Stimulated activated CD8-positive, alpha-beta memory T cell treated with anti-CD3 and anti-CD28 coated beads, Interleukin-2, amount 100 ng/mL, for 48 hours (primary cell): ENCODE measurements around the gene RNASE13.
"Not testable (repeated sequence)": the region's sequence is repeated elsewhere in the genome, so short reads cannot be mapped to it uniquely, and the experiment has no call there.

Experiments
- DNase-seq, 2 donors: peaks; one replicate each; pipeline ENCODE4 v3.0.0-alpha.2; 2020; ENCODE audit warnings: low read depth in 2 of 2

Gene RNASE13

DNA sequence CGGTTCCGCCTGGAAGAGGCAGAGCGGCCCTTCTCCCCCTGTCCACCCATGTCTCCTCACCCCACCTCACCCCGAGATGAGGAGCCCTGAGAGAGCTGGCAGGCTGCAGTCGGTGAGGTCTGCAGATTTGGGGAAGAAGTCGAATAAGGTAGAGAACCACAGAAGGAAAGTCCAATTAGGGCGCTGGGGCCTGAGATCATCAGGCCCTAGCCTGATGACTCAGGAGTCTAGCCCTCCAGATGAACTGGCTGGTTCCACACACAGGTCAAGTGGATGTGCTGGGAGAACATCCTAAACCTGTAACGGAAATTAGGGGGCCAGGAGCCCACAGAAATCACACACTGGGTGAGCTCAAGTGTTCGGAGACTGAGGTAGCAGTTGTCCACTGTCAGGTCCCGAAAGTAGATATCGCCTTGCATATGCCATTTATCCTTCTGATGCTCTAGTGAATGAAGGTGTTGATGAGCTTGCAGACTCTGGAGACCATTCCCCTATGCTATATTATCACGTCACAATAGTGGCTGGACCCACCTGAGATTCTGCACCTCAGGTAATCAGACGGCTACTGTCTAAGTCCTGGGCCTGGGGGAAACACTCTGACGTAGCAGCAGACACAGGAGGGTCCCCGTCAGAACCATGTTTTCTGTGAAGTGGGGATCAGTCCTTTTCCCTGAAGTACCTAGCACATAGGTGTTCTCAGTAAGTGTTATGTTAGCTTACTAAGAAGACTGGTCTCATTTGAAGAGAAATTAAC lies 45.7 kb downstream of the RNASE13 start:
- no peak for DNase-seq

DNA sequence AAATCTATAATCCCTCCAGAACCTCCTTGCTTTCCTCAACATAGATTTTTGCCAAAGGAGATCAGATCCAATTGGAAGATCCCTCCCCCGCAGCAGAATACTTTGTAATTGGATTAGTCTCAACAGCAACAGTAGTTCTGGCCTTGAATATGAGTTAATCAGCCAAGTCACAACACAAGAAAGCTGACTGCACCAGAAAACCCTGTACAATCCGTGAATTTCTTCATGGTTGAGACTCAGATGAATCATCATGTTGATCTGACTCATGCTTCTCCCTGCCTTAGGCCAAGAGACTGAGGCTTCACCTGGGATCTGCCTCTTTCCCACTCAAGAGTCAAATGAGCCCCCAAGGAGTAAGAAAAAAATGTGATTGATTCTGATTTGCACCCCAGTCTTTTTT lies 47.8 kb downstream of the RNASE13 start:
- no peak for DNase-seq

DNA sequence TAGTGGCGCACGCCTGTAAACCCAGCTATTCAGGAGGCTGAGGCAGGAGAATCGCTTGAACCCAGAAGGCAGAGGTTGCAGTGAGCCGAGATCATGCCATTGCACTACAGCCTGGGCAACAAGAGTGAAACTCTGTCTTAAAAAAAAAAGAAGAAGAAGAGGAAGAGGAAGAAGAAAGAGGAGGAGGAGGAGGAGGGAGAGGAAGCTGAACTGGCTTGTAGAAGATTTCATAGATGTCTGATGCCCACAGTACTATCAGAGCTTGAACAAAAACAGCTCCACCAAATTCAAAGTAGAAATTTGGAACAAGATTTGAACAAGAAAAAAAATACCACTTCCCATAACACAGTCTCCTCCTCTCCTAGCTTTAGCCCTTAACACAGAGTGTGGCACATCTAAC lies 49.0 kb downstream of the RNASE13 start:
- DNase-seq, result not testable (repeated sequence)
